ENCODE data around the gene UGT1A6. TPM values are rescaled to one million over a fixed set of nuclear protein-coding genes. Genes with fewer than 3 reads are reported as not detected.

Gene UGT1A6
- total and polyA plus RNA-seq, 2 of the 4 experiments (the other 2 are of a cell fraction): not detected

GRCh38 chr2:233672886-233673285, 19.8 kb upstream of the UGT1A6 start:
- intact Hi-C loops (cut with micrococcal nuclease): no loop called here

More at GRCh38 chr2:233672886-233673285, 19.8 kb upstream of the UGT1A6 start:
- Histone ChIP-seq H2BK5ac (ENCODE audit: low read depth, low read length, poor library complexity, severe bottlenecking) (no peak overlapping the region), H3K27me3 (ENCODE audit: control insufficient read depth, insufficient read depth, low read length) (no peaks in the 10 kb centered on the region), H3K18ac (ENCODE audit: low read depth, low read length) (no peak overlapping the region), H3K4me2 (ENCODE audit: low read depth, low read length) (no peak overlapping the region), H2BK120ac (ENCODE audit: low read depth, low read length) (no peak overlapping the region), H3K4me1 (ENCODE audit: control insufficient read depth, insufficient read depth, low read length) (no peaks in the 10 kb centered on the region), H3K9me3 (ENCODE audit: control insufficient read depth, insufficient read depth, low read length) (no peaks in the 10 kb centered on the region), H3K56ac (ENCODE audit: extremely low read depth, insufficient read depth, low read length) (no peak overlapping the region), H4K20me1 (ENCODE audit: insufficient read depth, low read length) (no peaks in the 10 kb centered on the region), H3K23ac (ENCODE audit: low read depth, low read length) (no peak overlapping the region), H3K9ac (ENCODE audit: low read depth, low read length) (no peak overlapping the region), H3K4ac (ENCODE audit: low read depth, low read length) (no peak overlapping the region), H3K27ac (ENCODE audit: insufficient read depth, low read length) (no peak overlapping the region), H4K5ac (ENCODE audit: low read depth, low read length) (no peak overlapping the region), H4K8ac (ENCODE audit: low read depth in 2 of 2, low read length in 2 of 2) (no peak overlapping the region), H2AK9ac (replicated peaks; ENCODE audit: low read depth, low read length, poor library complexity) (no peak overlapping the region), H2BK20ac (ENCODE audit: low read depth, low read length) (no peak overlapping the region), H2AFZ (replicated peaks; ENCODE audit: low read length, poor library complexity) (no peak overlapping the region), H2BK15ac (ENCODE audit: low read depth, low read length) (no peak overlapping the region), H3K9me1 (ENCODE audit: insufficient read depth, low read length) (no peaks in the 10 kb centered on the region), H3K14ac (replicated peaks; ENCODE audit: low read depth, low read length) (no peak overlapping the region), H3K36me3 (ENCODE audit: control insufficient read depth, insufficient read depth, low read length) (no peaks in the 10 kb centered on the region), H3K4me3 (ENCODE audit: insufficient read depth, low read depth, low read length) (no peak overlapping the region), H3K79me1 (ENCODE audit: low read depth in 1 of 2, low read length in 2 of 2) (no peaks in the 10 kb centered on the region), H4K91ac (ENCODE audit: insufficient read depth, low read depth, low read length) (no peak overlapping the region), H2AK5ac (ENCODE audit: low read depth, low read length) (no peak overlapping the region)
- ChIA-PET POLR2A (ENCODE audit: unreplicated experiment) (no interaction called here), CTCF (no interaction called here)
- in situ Hi-C loops (cut with MboI; ENCODE audit: low sequenced_read_pairs) (no loop called here), dilution Hi-C loops (cut with HindIII; ENCODE audit: low sequenced_read_pairs, unreplicated experiment) (no loop called here)
- no peak for TF ChIP-seq MAFK (IDR thresholded peaks at IDR 0.05; ENCODE audit: low read depth, low read length)
- TF ChIP-seq FOS (IDR thresholded peaks at IDR 0.05; ENCODE audit: low read depth, low read length): no peak
- TF ChIP-seq USF2 (IDR thresholded peaks at IDR 0.05; ENCODE audit: low read depth, low read length): no peak
- no peak for TF ChIP-seq BHLHE40 (IDR thresholded peaks at IDR 0.05; ENCODE audit: low read depth, low read length)
- no peak for TF ChIP-seq CHD1 (IDR thresholded peaks at IDR 0.05; ENCODE audit: low read depth, low read length)
- no peak for TF ChIP-seq MAZ (IDR thresholded peaks at IDR 0.05; ENCODE audit: borderline replicate concordance, low read depth, low read length)
- no peak for TF ChIP-seq POLR2A (IDR thresholded peaks at IDR 0.05; ENCODE audit: low read depth, low read length)
- no peak for TF ChIP-seq SMC3 (IDR thresholded peaks at IDR 0.05; ENCODE audit: low read depth, low read length)
- no peak for TF ChIP-seq RAD21 (IDR thresholded peaks at IDR 0.05; ENCODE audit: low read length)
- no peak for TF ChIP-seq NFE2L2 (IDR thresholded peaks at IDR 0.05; ENCODE audit: low read depth, low read length)
- TF ChIP-seq RFX5 (IDR thresholded peaks at IDR 0.05; ENCODE audit: low read depth, low read length): no peak
- no peak for TF ChIP-seq ELK1 (IDR thresholded peaks at IDR 0.05; ENCODE audit: borderline replicate concordance, low read depth, low read length)
- TF ChIP-seq CEBPB (IDR thresholded peaks at IDR 0.05; ENCODE audit: low read depth, low read length): no peak
- TF ChIP-seq MXI1 (IDR thresholded peaks at IDR 0.05; ENCODE audit: borderline replicate concordance, low read depth, low read length): no peak
- TF ChIP-seq RCOR1 (IDR thresholded peaks at IDR 0.05; ENCODE audit: insufficient replicate concordance, low read length): no peak
- TF ChIP-seq CTCF (conservative IDR thresholded peaks at IDR 0.05; ENCODE audit: low read depth, low read length): no peak
- no TSS peak for BruUV-seq (replicated peaks)
- WGBS, 2 experiments (ENCODE audit: extremely low coverage in 2 of 2, insufficient read length in 1 of 2): no CpG with 5 or more reads among the region's 3 CpGs
- no peak for DNase-seq
- no peak for ATAC-seq (ENCODE audit: low read depth)

Measured in IMR-90 (cell line).